AG10803 (cell line): ENCODE data around the gene LONRF3.
"Not testable (repeated sequence)": the region's sequence is repeated elsewhere in the genome, so short reads cannot be mapped to it uniquely, and the experiment has no call there.

Experiments
- DNase-seq: peaks from one replicate; pipeline ENCODE4 v3.0.0; 2010; ENCODE audit warnings: low read depth
- H3K4me3 ChIP-seq: 2 replicates; pipeline ENCODE4 v1.5.1; 2011; ENCODE audit warnings: mild to moderate bottlenecking, low read length, control low read depth
- TF ChIP-seq, protein P1 (sequence below): conservative IDR thresholded peaks from 2 replicates; pipeline ENCODE4 v1.5.1; 2011; ENCODE audit warnings: mild to moderate bottlenecking, low read length, control low read depth, inconsistent platforms

Gene LONRF3

DNA sequence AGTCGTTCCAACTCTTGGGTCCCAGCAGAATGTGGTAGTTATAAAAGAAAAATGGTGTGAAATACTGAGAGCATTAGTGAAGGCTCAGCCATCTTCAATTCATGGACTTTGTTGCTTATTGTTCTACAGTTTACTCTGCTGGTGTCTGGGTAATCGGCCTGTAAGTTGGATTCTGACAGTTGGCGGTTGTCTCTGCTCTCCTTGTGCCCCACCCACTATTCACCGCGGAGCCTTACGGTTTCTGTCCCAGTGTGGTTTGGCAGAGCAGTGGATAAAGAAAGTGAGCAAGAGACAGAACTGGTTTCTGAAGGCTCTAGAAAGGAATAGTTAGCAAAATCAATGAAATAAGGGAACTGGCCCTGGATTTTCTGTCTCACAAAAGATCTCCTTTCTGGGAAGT, 9.1 kb downstream of the LONRF3 start:
- no peak for DNase-seq
- TF ChIP-seq, protein P1, sequence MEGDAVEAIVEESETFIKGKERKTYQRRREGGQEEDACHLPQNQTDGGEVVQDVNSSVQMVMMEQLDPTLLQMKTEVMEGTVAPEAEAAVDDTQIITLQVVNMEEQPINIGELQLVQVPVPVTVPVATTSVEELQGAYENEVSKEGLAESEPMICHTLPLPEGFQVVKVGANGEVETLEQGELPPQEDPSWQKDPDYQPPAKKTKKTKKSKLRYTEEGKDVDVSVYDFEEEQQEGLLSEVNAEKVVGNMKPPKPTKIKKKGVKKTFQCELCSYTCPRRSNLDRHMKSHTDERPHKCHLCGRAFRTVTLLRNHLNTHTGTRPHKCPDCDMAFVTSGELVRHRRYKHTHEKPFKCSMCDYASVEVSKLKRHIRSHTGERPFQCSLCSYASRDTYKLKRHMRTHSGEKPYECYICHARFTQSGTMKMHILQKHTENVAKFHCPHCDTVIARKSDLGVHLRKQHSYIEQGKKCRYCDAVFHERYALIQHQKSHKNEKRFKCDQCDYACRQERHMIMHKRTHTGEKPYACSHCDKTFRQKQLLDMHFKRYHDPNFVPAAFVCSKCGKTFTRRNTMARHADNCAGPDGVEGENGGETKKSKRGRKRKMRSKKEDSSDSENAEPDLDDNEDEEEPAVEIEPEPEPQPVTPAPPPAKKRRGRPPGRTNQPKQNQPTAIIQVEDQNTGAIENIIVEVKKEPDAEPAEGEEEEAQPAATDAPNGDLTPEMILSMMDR = no peak
- no peak overlapping the region for H3K4me3 ChIP-seq

DNA sequence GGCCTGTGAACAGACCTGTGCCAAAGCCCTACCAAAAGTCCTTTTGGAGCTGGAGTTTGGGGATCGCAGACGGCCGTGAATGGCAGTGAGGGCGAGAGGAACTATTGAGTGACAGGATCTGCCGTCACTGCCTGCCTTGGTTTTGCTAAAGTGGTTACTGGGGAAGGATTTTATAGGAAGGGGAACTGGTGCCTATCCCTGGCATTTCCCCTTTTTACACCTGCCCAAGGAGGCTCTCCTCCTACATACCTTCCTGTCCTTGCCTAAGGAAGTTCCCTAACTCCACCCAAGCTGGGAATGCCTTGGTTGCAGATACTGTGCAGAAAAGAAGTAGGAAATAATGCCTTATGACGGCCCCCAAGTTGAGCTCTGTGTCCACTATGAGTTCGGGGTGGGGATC, 14.5 kb downstream of the LONRF3 start:
- TF ChIP-seq, protein P1 = no peak
- no peak for DNase-seq
- H3K4me3 ChIP-seq = no peak overlapping the region

DNA sequence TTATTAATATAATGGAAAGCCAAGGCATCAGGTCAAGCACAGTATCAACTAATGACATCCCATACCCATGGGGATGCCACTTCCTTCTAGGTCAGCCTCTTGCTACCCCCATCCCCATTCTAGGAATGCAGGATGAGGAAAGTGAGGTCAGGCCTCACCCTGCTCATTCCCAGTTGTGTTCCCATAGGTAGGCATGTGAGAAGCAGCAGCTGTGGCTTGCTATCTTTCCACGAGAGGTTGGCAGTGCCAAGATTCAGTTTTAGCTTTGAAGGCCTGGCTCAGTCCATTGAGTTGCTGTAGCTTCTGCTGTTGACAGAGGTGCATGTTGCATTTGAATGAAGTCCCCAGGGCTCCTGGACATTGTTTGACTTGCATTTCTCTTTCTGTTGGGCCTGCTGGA, 15.5 kb downstream of the LONRF3 start:
- H3K4me3 ChIP-seq = no peak overlapping the region
- TF ChIP-seq, protein P1 = no peak
- DNase-seq = no peak

DNA sequence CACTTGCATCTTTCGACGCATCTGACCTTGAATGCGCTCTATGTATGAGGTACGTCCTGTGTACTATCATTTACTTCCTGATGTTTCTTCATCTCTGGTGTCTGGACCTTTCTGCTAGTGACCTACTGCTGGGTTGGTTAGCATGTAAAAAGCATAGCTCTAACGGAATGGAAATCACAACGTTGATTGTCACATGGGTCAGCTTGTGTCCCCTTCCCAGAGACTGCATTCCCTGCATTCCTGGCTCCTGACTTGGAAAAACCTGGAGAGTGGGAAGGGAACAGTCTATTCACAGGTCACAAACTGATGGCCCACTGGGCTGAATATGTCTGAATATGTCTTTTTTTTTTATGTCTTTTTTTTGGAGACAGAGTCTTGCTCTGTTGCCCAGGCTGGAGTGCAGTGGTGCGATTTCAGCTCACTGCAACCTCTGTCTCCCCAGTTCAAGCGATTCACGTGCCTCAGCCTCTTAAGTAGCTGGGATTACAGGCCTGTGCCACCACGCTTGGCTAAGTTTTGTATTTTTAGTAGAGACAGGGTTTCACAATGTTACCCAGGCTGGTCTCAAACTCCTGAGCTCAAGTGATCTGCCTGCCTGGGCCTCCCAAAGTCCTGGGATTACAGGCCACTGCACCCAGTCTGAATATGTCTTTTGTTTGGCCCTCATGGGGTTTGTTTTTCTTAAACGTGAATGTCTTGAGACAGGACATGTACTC, 16.3 kb downstream of the LONRF3 start:
- TF ChIP-seq, protein P1 = no peak
- no peak for DNase-seq
- no peak overlapping the region for H3K4me3 ChIP-seq

DNA sequence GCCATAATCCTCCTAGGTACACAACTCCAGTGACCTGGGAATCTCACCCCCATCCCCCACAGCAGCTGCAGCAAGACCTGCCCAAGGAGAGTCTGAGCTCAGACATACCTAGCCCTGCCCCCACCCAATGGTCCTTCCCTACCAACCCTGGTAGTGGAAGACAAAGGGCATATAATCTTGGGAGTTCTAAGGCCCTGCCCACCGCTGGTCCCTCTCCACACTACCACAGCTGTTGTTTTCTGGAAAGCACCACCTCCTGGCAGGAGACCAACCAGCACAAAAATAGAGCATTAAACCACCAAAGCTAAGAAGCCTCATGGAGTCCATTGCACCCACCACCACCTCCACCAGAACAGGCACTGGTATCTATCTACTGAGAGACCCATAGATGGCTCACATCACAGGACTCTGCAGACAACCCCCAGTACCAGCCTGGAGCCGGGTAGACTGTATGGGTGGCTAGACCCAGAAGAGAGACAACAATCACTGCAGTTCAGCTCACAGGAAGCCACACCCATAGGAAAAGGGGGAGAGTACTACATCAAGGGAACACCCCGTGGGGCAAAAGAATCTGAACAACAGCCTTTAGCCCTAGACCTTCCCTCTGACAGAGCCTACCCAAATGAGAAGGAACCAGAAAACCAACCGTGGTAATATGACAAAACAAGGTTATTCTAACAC, 18.2 kb downstream of the LONRF3 start:
- not testable (repeated sequence) for H3K4me3 ChIP-seq, DNase-seq

DNA sequence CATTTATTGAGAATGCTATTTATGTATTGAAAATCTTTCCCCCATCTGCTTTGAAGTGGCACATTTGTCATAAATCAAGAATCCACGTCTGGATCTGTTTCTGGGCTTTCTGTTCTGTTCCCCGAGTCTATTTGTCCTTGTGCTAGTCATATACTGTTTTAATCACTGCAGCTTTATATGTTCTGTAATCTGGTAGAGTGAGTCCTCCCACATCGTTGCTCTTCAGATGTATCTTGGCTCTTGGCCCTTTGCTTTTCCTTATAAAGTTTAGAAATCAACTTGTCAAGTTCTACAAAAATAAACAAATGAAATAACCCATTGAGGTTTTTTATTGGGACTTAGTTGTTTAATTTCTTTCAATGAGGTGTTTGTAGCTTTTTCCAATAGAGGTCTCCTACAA, 29.0 kb downstream of the LONRF3 start:
- DNase-seq = no peak
- TF ChIP-seq, protein P1 = no peak
- no peak overlapping the region for H3K4me3 ChIP-seq

DNA sequence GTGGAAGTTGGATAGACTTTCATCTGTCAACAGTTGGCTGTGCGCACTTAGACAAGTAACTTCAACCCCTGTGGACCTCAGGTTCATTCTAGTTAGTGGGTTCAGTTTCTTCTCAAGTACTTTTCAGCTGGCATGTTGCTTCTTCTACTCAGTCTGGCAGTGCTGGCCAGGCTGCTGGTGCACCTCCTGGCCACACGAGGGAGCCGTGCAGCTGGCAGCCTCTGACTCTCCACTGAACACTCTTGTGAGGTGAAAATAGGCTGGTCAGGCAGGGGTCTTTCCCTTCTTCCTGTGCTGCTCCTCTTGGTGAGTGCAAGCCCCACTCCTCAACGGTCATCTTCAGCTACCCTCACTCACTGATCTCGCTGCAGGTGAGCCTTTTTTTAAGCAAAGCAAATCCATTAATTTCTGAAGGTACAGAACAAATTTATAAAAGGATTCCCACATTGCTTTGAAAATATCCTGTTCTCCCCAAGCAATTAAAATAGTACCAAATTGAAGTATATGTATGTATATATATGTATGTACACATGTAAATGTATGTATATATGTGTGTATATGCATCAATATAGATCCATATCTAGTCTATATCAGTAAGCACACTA, 30.6 kb downstream of the LONRF3 start:
- no peak overlapping the region for H3K4me3 ChIP-seq
- peak; percentile 20 for DNase-seq

More for the DNA sequence above, 30.6 kb downstream of the LONRF3 start:
- TF ChIP-seq, protein P1 = peak; percentile 80
